Measurements from ENCODE around the gene RHBDF2.

DNA sequence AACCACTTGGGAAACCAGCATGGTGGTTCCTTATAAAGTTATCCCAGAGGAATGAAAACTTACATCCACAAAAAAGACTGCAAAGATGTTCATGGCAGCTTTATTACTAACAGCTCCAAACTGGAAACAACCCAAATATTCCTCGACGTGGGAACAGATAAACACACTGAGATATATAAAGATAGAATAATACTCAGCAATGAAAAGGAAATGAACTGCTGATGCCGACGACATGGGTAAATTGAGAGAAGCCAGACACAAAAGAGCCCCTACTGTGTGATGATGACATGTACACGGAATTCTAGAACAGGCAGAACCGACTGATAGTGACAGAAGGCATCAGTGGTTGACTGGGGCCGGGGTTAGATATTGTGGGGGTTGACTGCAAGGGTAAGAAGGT is 48.3 kb upstream of the RHBDF2 start:
- TF ChIP-seq, protein P1, sequence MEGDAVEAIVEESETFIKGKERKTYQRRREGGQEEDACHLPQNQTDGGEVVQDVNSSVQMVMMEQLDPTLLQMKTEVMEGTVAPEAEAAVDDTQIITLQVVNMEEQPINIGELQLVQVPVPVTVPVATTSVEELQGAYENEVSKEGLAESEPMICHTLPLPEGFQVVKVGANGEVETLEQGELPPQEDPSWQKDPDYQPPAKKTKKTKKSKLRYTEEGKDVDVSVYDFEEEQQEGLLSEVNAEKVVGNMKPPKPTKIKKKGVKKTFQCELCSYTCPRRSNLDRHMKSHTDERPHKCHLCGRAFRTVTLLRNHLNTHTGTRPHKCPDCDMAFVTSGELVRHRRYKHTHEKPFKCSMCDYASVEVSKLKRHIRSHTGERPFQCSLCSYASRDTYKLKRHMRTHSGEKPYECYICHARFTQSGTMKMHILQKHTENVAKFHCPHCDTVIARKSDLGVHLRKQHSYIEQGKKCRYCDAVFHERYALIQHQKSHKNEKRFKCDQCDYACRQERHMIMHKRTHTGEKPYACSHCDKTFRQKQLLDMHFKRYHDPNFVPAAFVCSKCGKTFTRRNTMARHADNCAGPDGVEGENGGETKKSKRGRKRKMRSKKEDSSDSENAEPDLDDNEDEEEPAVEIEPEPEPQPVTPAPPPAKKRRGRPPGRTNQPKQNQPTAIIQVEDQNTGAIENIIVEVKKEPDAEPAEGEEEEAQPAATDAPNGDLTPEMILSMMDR (IDR thresholded peaks at IDR 0.05; ENCODE audit: poor library complexity) = no peak
- no peak for TF ChIP-seq EZH2 (IDR thresholded peaks at IDR 0.05; ENCODE audit: borderline replicate concordance)
